Stimulated activated CD8-positive, alpha-beta memory T cell treated with anti-CD3 and anti-CD28 coated beads, Interleukin-2, amount 100 ng/mL, for 1 hour (primary cell): ENCODE measurements around the gene ELANE.

Experiments used
- DNase-seq, 2 donors: peaks; one replicate each; pipeline ENCODE4 v3.0.0-alpha.2; 2020; ENCODE audit warnings: low read depth in 2 of 2

The ELANE gene

GRCh38 chr19:898663-899062 is 46.6 kb downstream of the ELANE start:
- no peak for DNase-seq

- no peak for DNase-seq
Measured at GRCh38 chr19:899336-900042, 47.4 kb downstream of the ELANE start.

- DNase-seq, result no peak
Measured at GRCh38 chr19:900043-900301, 47.9 kb downstream of the ELANE start.

- no peak for DNase-seq
Measured at GRCh38 chr19:900302-901111, 48.4 kb downstream of the ELANE start.

- no peak for DNase-seq
Measured at GRCh38 chr19:901216-902092, 49.4 kb downstream of the ELANE start.

GRCh38 chr19:902093-902370 is 49.9 kb downstream of the ELANE start:
- no peak for DNase-seq

- no peak for DNase-seq
Measured at GRCh38 chr19:902446-903226, 50.5 kb downstream of the ELANE start.

GRCh38 chr19:903266-903797 is 51.2 kb downstream of the ELANE start:
- DNase-seq, result no peak

GRCh38 chr19:904545-904944 is 52.4 kb downstream of the ELANE start:
- DNase-seq, result no peak
